SJSA1 (cell line): ENCODE results near the gene NEGR1. TPM values are rescaled to one million over a fixed set of nuclear protein-coding genes. Genes with fewer than 3 reads are reported as not detected.

Experiments used
- DNase-seq, 2 experiments: peaks; one replicate each; pipeline ENCODE4 v3.0.0-alpha.2; 2015 to 2020; ENCODE audit warnings: low spot score in 2 of 2, low read depth in 1 of 2
- H3K27ac ChIP-seq: fragments of 250-450 bp; sonication (Bioruptor Pico); 2 replicates; pipeline ENCODE4 v1.5.1; 2020; ENCODE audit warnings: mild to moderate bottlenecking, moderate library complexity
- H3K27me3 ChIP-seq: fragments of 250-450 bp; sonication (Bioruptor Pico); replicated peaks from 2 replicates; pipeline ENCODE4 v1.5.1; 2020; ENCODE audit warnings: mild to moderate bottlenecking, moderate library complexity
- H3K36me3 ChIP-seq: fragments of 250-450 bp; sonication (Bioruptor Pico); 2 replicates; pipeline ENCODE4 v1.5.1; 2020; ENCODE audit warnings: mild to moderate bottlenecking
- H3K4me1 ChIP-seq: fragments of 250-450 bp; sonication (Bioruptor Pico); replicated peaks from 2 replicates; pipeline ENCODE4 v1.6.1; 2021; ENCODE audit warnings: mild to moderate bottlenecking
- H3K4me3 ChIP-seq: fragments of 250-450 bp; sonication (Bioruptor Pico); 2 replicates; pipeline ENCODE4 v1.5.1; 2020; ENCODE audit warnings: mild to moderate bottlenecking
- H3K9me3 ChIP-seq: fragments of 250-450 bp; sonication (Bioruptor Pico); replicated peaks from 2 replicates; pipeline ENCODE4 v1.5.1; 2020; ENCODE audit warnings: mild to moderate bottlenecking
- total RNA-seq: library from RNA; depleted of rRNA; stranded (reverse); fragments of >200 nt; shearing (Covaris generic); gene quantifications from 2 replicates; pipeline ENCODE4 v1.2.3, GENCODE V29; 2014

Gene NEGR1
- total RNA-seq, 1 experiment from 2014 or later: 1.9 TPM

- no peak overlapping the region for H3K27ac ChIP-seq
- H3K4me1 ChIP-seq: no peaks in the 10 kb centered on the region
- no peaks in the 10 kb centered on the region for H3K27me3 ChIP-seq
- no peaks in the 10 kb centered on the region for H3K36me3 ChIP-seq
- DNase-seq: no peak
- no peak overlapping the region for H3K4me3 ChIP-seq
- no peaks in the 10 kb centered on the region for H3K9me3 ChIP-seq
Observed at GRCh38 chr1:71762514-71763255, 519.7 kb downstream of the NEGR1 start.

- no peaks in the 10 kb centered on the region for H3K36me3 ChIP-seq
- no peaks in the 10 kb centered on the region for H3K9me3 ChIP-seq
- no peaks in the 10 kb centered on the region for H3K27me3 ChIP-seq
- H3K4me1 ChIP-seq: no peaks in the 10 kb centered on the region
- DNase-seq: no peak
- H3K27ac ChIP-seq: no peak overlapping the region
- H3K4me3 ChIP-seq: no peak overlapping the region
Observed at GRCh38 chr1:71755441-71755840, 526.9 kb downstream of the NEGR1 start.

DNA sequence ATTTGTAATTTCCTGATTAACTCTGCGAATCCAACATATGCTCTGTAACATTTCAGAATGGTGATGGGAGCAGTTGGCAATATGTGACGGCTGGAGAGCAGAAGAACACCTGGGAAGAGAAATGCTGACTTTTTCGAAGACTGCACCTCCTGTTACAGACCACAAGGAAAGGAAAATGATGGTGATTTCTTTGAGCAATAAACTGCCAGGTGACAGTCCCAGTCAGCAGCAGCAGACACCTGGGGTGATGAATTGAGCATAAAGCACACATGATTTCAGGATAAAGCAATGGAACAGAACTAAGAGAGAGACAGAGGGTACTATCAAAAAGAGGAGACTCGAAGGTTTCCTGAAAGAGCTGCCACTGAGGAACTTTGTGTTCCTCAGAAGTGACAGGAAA lies 528.6 kb downstream of the NEGR1 start:
- H3K27ac ChIP-seq: no peak overlapping the region
- no peaks in the 10 kb centered on the region for H3K9me3 ChIP-seq
- H3K4me3 ChIP-seq: no peak overlapping the region
- no peaks in the 10 kb centered on the region for H3K4me1 ChIP-seq
- H3K27me3 ChIP-seq: no peaks in the 10 kb centered on the region
- no peaks in the 10 kb centered on the region for H3K36me3 ChIP-seq
- no peak for DNase-seq

DNA sequence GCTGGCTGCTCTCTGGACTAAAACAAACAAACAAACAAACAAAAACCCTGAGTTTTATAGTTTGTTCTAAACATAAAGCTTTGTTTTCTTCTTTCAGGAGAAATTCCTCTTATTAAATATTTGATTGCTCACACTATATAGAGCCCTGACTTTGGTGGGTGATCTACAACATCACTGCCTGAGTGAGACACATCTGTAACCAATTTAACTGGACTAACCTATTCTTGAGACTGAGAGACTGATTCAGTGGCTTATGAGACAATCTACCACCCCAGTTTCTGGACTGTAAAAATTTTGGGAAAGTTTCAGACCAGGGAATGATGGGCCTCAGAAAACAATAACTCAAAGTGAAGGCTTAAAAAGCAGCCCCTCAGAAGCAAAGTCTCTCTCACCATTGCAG lies 537.0 kb downstream of the NEGR1 start:
- no peak overlapping the region for H3K4me3 ChIP-seq
- H3K27ac ChIP-seq: no peak overlapping the region
- no peaks in the 10 kb centered on the region for H3K27me3 ChIP-seq
- DNase-seq: no peak
- no peaks in the 10 kb centered on the region for H3K9me3 ChIP-seq
- H3K4me1 ChIP-seq: no peaks in the 10 kb centered on the region
- no peaks in the 10 kb centered on the region for H3K36me3 ChIP-seq

DNA sequence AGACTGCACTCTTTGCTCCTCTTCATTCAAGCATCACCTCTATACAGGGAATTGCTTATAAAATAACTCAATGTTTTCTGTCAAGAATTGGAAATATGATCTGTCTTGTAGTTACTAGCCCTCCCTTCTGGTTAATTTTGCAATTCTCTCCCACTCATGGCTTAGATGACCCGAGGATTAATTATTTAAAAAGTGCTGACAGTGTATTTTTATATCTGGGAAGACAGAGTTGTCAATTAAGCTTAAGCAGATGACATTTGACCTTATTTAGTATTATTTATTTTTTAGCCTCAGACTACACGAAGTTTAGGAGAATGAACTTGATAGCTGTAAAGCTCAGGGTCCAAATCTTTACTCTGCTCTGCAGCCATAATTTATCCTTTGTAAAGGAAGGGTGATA lies 538.5 kb downstream of the NEGR1 start:
- Histone ChIP-seq H3K36me3 (no peaks in the 10 kb centered on the region), H3K4me3 (no peak overlapping the region), H3K27me3 (no peaks in the 10 kb centered on the region), H3K27ac (no peak overlapping the region), H3K9me3 (no peaks in the 10 kb centered on the region), H3K4me1 (no peaks in the 10 kb centered on the region)
- DNase-seq: no peak

GRCh38 chr1:71738910-71739309 lies 543.4 kb downstream of the NEGR1 start:
- DNase-seq: no peak
- Histone ChIP-seq H3K9me3 (no peaks in the 10 kb centered on the region), H3K36me3 (no peaks in the 10 kb centered on the region), H3K4me3 (no peak overlapping the region), H3K27ac (no peak overlapping the region), H3K4me1 (no peaks in the 10 kb centered on the region), H3K27me3 (no peaks in the 10 kb centered on the region)

- Histone ChIP-seq H3K4me3 (no peak overlapping the region), H3K27me3 (no peaks in the 10 kb centered on the region), H3K9me3 (no peaks in the 10 kb centered on the region), H3K27ac (no peak overlapping the region), H3K4me1 (no peaks in the 10 kb centered on the region), H3K36me3 (no peaks in the 10 kb centered on the region)
- no peak for DNase-seq
Observed at GRCh38 chr1:71738256-71738655, 544.1 kb downstream of the NEGR1 start.

- Histone ChIP-seq H3K9me3 (no peaks in the 10 kb centered on the region), H3K27me3 (no peaks in the 10 kb centered on the region), H3K4me1 (no peaks in the 10 kb centered on the region), H3K36me3 (no peaks in the 10 kb centered on the region), H3K27ac (no peak overlapping the region), H3K4me3 (no peak overlapping the region)
- no peak for DNase-seq
Observed at GRCh38 chr1:71737768-71738167, 544.6 kb downstream of the NEGR1 start.

- H3K4me1 ChIP-seq: no peaks in the 10 kb centered on the region
- DNase-seq: no peak
- H3K9me3 ChIP-seq: no peaks in the 10 kb centered on the region
- H3K4me3 ChIP-seq: no peak overlapping the region
- no peaks in the 10 kb centered on the region for H3K36me3 ChIP-seq
- H3K27me3 ChIP-seq: no peaks in the 10 kb centered on the region
- H3K27ac ChIP-seq: no peak overlapping the region
Observed at GRCh38 chr1:71733121-71733520, 549.2 kb downstream of the NEGR1 start.

DNA sequence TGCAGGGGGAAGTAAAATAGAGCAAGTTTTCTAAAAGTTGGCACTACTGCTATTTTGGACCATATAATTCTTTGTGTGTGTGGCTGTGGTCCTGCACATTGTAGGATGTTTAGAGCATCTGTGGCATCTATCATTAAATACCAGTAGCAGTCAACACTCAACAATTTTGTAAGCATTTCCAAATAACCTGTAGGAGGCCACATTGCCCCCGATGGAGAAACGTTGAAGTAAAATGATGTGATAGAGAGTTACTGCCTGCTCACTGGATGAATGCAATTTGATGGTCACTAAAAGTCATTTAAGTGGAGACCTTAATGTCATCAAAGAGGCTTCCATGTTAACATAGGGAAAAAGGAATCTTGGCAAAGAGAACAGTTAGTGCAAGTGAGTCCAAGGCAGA lies 560.8 kb downstream of the NEGR1 start:
- no peak for DNase-seq
- Histone ChIP-seq H3K36me3 (no peaks in the 10 kb centered on the region), H3K27ac (no peak overlapping the region), H3K9me3 (no peaks in the 10 kb centered on the region), H3K4me1 (no peaks in the 10 kb centered on the region), H3K4me3 (no peak overlapping the region), H3K27me3 (no peaks in the 10 kb centered on the region)

- H3K4me1 ChIP-seq: no peaks in the 10 kb centered on the region
- no peaks in the 10 kb centered on the region for H3K36me3 ChIP-seq
- no peaks in the 10 kb centered on the region for H3K27me3 ChIP-seq
- DNase-seq: no peak
- H3K27ac ChIP-seq: no peak overlapping the region
- no peaks in the 10 kb centered on the region for H3K9me3 ChIP-seq
- no peak overlapping the region for H3K4me3 ChIP-seq
Observed at GRCh38 chr1:71719330-71719729, 563.0 kb downstream of the NEGR1 start.

GRCh38 chr1:71717186-71717585 lies 565.2 kb downstream of the NEGR1 start:
- no peaks in the 10 kb centered on the region for H3K4me1 ChIP-seq
- H3K4me3 ChIP-seq: no peak overlapping the region
- H3K27ac ChIP-seq: no peak overlapping the region
- no peak for DNase-seq
- H3K36me3 ChIP-seq: no peaks in the 10 kb centered on the region
- H3K9me3 ChIP-seq: no peaks in the 10 kb centered on the region
- H3K27me3 ChIP-seq: no peaks in the 10 kb centered on the region

DNA sequence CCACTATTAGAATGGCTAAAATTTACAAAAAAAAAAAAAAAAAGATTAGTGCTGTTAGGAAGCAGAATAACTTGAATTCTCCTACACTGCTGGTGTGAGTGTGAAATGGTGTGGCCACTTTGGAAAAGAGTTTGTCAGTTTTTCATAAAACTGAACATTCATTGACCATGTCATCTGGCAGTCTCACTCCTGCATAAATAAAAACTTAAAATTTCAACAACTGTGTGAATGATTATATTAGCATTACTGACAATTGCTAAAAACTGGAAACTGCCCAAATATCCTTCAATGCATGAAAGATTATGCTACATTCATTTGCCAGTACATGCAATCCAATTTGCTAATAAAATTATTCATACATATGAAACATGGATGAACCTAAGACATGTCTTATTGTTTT lies 570.9 kb downstream of the NEGR1 start:
- Histone ChIP-seq H3K9me3 (no peaks in the 10 kb centered on the region; the same call in 1 of the 2 replicates), H3K4me1 (no peaks in the 10 kb centered on the region), H3K36me3 (no peaks in the 10 kb centered on the region), H3K4me3 (no peak overlapping the region), H3K27me3 (no peaks in the 10 kb centered on the region), H3K27ac (no peak overlapping the region)
- DNase-seq: no peak

- H3K9me3 ChIP-seq: peaks cover 2% of the 10 kb centered on the region; the same call in 1 of the 2 replicates
- DNase-seq: no peak
- no peak overlapping the region for H3K4me3 ChIP-seq
- H3K36me3 ChIP-seq: no peaks in the 10 kb centered on the region
- H3K4me1 ChIP-seq: no peaks in the 10 kb centered on the region
- no peaks in the 10 kb centered on the region for H3K27me3 ChIP-seq
- no peak overlapping the region for H3K27ac ChIP-seq
Observed at GRCh38 chr1:71706029-71706671, 576.2 kb downstream of the NEGR1 start.
